NCI-H1048 (cell line): Measurements from ENCODE around the gene SCD5.
"Not testable (repeated sequence)": the region's sequence is repeated elsewhere in the genome, so short reads cannot be mapped to it uniquely, and the experiment has no call there.

Source experiments
- DNase-seq: peaks from one replicate; lab custom pipeline; 2025; lab: John Stamatoyannopoulos, UW

The SCD5 gene

DNA sequence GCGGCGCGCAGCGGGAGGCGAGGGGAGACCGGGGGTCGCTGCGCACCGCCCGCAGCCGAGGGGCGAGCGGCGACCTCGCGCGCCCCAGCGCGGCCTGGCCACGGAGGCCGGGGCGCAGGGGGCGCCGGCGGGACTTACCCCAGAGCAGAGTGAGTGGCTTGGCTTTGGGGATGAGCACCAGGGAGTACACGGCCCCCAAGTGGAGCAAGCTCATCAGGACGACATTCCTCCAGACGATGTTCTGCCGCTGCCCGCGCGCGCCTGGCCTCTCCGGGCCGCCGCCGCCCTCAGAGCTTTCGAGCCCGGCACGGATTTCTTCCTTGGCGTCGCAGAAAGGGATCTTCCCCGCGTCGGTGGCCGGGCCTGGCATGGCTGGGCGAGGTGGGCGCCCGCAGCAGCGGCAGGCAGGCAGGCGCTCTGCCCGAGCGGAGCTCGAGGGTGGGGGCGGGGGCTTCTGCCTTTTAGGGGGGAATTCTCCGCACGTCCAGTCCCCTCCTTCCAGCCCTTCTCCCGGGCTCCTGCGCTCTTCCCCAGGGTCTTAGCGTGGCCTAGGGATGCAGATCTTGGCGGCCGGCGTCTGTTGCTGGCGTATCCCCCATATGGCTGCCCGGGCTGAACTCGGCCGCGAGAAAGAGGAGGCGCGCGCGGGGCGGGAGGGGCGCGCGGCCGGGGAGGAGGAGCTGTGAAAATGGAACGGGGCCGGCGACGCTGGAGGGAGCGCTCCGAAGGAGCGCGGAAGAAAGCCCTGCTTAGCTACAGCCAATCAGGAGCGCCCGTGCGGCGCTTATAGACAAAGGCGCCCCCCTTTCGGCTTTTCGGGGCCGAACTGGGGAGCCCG is at the start of gene SCD5:
TSS of gene SCD5 (minus strand) at position 629 of the 838 bp plus-strand sequence. CDS start at position 370, 259 bp downstream.
- DNase-seq, result peak; percentile 8

GRCh38 chr4:82842593-82842992 is 44.0 kb upstream of the SCD5 start:
- DNase-seq, result no peak

GRCh38 chr4:82839624-82840023 is 41.0 kb upstream of the SCD5 start:
- DNase-seq, result no peak

DNA sequence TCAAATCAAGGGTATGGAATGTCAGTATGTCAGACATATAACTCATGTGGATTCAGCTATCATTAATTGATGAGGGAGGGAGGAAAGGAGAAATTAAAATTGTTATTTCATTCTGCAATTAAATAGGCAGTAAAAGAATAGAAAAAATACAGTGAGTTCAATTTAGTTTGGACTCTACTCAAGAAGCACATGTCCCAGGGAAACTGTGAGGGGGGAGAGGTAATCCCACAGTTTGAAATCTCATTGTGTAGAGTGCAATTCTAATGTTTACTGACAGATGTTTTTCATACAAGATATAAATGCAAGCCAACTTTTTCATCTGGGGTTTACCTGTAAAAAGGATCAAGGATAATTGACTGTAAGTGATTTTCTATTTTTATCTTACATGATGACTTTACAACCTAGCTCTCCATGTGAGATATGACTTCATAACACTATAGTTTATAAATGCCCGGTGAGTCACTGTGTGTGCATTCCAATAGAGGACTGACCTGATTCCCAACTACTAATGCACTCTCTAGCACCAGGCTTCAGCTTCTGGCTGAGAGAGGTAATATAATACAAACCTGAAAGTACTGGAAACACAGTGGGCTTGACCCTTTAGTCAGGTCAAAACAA is 35.2 kb upstream of the SCD5 start:
- no peak for DNase-seq

DNA sequence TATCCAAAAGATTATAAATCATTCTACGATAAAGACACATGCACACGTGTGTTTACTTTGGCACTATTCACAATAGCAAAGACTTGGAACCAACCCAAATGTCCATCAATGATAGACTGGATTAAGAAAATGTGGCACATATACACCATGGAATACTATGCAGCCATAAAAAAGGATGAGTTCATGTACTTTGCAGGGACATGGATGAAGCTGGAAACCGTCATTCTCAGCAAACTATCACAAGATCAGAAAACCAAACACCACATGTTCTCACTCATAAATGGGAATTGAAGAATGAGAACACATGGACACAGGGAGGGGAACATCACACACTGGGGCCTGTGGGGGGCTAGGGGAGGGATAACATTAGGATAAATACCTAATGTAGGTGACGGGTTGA is 34.5 kb upstream of the SCD5 start:
- DNase-seq, result not testable (repeated sequence)

- DNase-seq, result no peak
Measured at GRCh38 chr4:82825425-82825824, 26.8 kb upstream of the SCD5 start.

GRCh38 chr4:82823062-82823461 is 24.5 kb upstream of the SCD5 start:
- no peak for DNase-seq

DNA sequence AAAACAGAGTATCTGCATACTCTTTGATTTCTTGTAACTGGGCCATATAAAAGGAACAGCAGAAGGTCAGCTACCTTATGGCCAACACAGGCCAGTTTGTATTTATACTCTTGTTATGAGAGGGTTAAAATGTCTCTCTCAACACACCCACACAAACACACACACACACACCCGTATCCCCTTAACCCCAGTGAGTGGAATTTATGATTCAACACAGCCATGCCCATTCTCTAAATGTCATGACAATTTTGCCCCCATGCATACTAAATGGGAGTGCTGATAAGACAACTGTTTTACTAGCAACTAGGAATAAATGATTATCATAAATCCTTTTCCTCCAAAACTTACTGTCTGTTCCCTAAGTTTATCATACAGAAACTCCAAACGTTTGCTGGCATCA is 22.1 kb upstream of the SCD5 start:
- DNase-seq, result no peak

DNA sequence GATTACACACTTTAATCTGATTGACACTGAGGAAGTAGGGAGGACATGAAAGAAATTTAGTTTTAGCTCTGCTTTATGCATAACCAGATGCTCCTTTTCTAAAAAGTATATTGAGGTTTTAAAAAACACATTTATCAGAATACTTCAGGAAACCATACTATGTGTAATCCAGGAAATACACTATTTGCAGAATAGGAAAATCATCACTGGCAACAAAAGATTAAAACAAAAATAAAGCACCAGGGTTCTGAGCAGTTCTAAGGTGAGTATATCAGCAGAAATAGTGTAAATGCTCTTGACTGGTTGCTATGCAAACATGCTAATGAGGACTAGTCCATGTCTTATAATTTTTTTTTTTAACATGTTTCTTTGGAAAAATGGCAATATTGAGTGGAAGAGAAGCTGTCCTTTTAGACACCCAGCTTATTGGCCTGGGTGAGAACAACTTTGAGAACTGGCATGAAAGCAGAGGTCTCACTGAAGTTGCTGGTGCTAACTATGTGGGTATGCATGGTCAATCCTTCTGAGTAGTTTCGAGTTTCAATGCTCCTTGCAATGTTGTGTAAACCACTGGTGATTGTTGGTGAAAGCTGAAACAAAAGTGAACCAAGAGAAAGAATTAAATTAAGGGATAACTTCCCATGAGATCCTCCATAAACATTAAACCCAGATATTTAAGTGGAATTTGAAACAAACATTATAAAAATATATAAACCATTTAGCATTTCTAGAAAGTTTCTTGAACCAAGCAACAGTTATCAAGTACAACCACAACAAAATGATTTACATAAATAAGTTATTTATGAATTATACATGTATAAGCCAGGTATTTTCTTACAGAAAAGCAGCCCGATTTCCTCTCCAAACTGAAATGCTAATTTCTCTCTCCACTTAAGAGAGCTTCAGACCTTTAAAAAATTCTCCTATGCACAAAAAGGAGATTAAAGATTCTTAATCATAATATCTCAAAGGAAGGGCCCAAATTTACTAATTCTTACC is 20.4 kb upstream of the SCD5 start:
- DNase-seq, result no peak

- not testable (repeated sequence) for DNase-seq
Measured at GRCh38 chr4:82816874-82817273, 18.3 kb upstream of the SCD5 start.

- DNase-seq, result no peak
Measured at GRCh38 chr4:82814034-82814433, 15.4 kb upstream of the SCD5 start.

DNA sequence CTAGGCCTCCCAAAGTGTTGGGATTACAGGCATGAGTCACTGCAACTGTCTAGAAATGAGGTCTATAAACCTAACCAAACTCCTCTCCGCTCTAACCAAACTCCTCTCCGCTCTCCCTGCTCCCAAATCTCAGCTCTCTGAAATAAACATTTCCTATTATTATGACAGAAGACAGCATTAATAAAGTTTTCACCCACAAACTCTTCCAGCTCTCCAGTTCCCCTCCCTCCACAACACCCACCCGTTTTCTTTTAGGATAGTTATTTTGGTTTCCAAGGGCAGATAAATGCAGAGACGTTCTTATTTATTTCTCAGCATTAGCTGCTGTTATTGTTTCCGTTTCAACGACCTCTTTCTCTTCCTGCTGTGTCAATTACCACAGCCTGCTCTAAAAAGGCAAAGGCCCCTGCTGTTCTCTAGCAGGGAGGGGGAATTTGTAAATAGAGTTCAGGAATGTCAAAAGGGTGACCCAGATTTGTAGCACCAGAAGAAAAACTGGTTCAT is 13.3 kb upstream of the SCD5 start:
- no peak for DNase-seq

DNA sequence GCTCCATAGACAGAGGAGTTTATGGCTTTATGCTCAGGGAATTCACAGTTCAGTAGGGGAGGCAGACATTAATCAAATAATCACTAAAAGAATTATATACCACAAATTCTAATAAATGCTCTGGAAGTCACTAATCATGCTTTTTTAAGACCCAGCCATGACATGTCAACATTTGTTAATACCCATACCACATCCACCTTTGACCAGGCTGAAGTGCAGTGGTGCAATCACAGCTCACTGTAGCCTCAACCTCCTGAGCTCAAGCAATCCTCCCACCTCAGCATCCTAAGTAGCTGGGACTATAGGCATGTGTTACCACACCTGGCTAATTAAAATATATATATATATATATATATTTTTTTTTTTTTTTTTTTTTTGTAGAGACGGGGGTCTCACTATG is 12.8 kb upstream of the SCD5 start:
- no peak for DNase-seq

- DNase-seq, result no peak
Measured at GRCh38 chr4:82810176-82810575, 11.6 kb upstream of the SCD5 start.

- DNase-seq, result no peak
Measured at GRCh38 chr4:82809619-82810018, 11.0 kb upstream of the SCD5 start.

- no peak for DNase-seq
Measured at GRCh38 chr4:82803746-82804145, 5.2 kb upstream of the SCD5 start.

DNA sequence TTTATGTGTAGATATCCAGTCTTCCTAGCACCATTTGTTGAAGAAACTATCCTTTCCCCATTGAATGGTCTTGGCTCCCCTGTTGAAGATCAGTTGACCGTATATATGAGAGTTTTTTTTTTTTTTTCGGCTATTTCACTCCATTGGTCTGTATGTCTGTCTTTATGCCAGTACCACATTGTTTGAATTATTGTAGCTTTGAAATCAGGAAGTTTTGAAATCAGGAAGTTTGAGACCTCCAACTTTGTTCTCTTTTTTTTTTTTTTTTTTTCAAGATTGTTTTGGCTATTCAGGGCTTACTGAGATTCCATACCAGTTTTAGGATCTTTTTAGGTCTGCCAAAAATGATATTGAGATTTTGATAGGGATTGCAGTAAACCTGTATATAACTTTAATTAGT is 4.3 kb upstream of the SCD5 start:
- no peak for DNase-seq

GRCh38 chr4:82801910-82802521 is 3.4 kb upstream of the SCD5 start:
- no peak for DNase-seq

DNA sequence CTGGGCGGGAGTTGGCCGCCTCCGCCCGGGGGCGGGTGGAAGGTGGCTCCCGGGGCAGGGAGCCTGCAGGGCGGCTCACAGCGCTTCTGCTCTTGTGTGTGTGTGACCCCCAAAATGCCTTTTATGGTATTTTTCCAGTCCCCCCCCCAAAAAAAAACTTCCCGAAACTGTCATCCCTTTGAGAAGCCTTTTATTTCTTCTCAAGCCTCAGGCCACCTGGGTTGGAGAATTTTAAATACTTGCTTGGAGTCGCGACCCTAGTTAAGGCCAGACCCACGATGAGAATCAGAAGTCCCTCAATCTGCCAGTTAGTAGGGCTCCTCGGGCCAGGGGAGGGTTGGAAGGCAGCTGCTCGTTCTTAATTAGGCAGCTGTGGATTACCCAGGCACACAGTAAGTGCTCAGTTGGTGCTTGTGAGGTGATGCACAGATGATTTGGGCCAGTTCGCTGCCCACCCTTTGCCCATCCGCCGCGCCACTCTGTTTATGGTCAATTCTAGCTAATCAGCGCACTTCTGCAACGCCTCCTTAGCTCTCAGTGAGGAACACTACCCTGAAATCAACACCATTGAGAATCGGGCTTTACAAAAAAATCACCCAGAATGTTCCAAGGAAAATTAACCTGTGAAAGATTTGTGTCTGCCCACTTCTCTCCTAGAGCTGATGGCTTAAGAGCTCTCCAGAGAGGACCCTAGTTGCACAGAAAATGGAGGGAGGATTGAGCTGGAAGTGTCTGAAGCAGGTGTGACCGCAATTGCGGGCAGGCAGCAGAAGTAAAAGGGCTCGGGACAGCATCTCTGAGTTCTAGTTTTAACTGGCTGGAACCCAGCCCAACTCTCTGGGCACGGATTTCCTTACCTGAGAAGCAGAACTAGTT is 648 bp upstream of the SCD5 start:
- DNase-seq, result no peak

DNA sequence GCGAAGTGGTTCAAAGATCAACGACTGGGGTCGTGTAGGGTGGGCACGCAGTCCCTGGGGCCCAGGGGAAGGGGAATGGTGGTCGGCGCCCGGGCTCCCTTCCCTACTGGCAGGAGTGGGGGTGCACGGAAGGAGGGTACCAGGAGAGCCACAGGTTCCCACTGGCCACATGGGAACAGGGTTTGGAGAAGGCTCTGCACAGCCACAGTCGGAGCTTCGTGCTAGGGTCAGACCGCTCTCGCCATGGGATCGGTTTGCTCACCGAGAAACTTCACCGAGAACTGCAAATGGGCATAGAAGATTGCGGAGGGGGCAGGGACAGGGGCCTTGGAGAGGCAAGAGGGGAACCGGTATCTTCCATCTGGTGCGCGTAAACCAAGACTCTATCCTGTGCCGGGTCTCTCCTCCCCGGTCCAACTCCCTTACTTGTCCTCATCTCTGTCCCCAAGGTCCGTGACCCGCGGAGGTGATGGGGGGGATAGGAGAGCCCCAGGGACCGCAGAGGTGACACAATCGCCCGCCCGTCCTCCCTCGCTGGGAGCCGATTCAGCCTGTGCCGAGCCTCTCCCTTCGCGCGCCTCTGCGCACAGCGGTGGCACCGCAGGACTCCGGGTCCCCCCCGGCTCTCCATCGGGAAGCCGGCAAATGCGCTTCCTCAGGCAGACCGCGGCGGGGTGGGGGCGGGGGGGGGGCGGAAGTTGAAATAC is 1.0 kb downstream of the SCD5 start:
- no peak for DNase-seq
